Psoas muscle (tissue), 8 donors: ENCODE results near the gene DIPK1C. TPM values are rescaled to one million over a fixed set of nuclear protein-coding genes. Genes with fewer than 3 reads are reported as not detected.

Experiments used
- ATAC-seq, 4 donors: fragments of 200-7000 bp; cut with Tn5 transposase; one replicate each; pipeline ENCODE4 v1.9.1; 2020; ENCODE audit warnings: moderate library complexity in 3 of 4, mild to moderate bottlenecking in 2 of 4
- DNase-seq, 2 donors: peaks; one replicate each; pipeline ENCODE4 v3.0.0-alpha.2; 2020
- H3K27ac ChIP-seq: fragments of 200-600 bp; one replicate; pipeline ENCODE4 v1.8.0; 2022
- H3K27me3 ChIP-seq, 3 donors: fragments of 200-600 bp in 1 of 3; one replicate each; pipeline versions ENCODE4 v1.6.1 to v1.8.0; 2013 to 2022; ENCODE audit warnings: low read length in 2 of 3, mild to moderate bottlenecking in 2 of 3, moderate library complexity in 1 of 3; ENCODE audit not compliant: insufficient read depth in 3 of 3
- H3K36me3 ChIP-seq, 2 donors: fragments of 200-600 bp in 1 of 2; one replicate each; pipeline versions ENCODE4 v1.6.1 to v1.8.0; 2013 to 2022; ENCODE audit warnings: low read depth in 1 of 2, mild to moderate bottlenecking in 1 of 2, moderate library complexity in 1 of 2; ENCODE audit not compliant: insufficient read depth in 1 of 2
- H3K4me1 ChIP-seq: fragments of 200-600 bp; one replicate; pipeline ENCODE4 v1.8.0; 2022
- H3K4me3 ChIP-seq: fragments of 200-600 bp; one replicate; pipeline ENCODE4 v1.8.0; 2022; ENCODE audit warnings: mild to moderate bottlenecking
- H3K9me3 ChIP-seq: fragments of 200-600 bp; one replicate; pipeline ENCODE4 v1.8.0; 2022
- CTCF ChIP-seq: fragments of 200-600 bp; IDR thresholded peaks from one replicate; pipeline ENCODE4 v1.8.0; 2022; ENCODE audit warnings: antibody characterized with exemption
- whole genome bisulfite sequencing, 3 donors: extraction: QIAGEN DNeasy Blood & Tissue Kit; methylation state at CpG; one replicate each; pipeline versions ENCODE4 v1.1.6 to v1.1.7; 2013; 5-methylcytosine and 5-hydroxymethylcytosine counted together
- intact Hi-C, 2 donors: fragments of 100-400 bp; cut with DNase I; formaldehyde crosslinking; loops; one replicate each; pipeline versions ENCODE4 v1.11.0 to v1.14.2; 2022
- polyA plus RNA-seq, 3 donors: library from polyadenylated mRNA; stranded (reverse); fragments of 200-250 nt; gene quantifications; one replicate each; pipeline ENCODE4 v1.2.3, GENCODE V29; 2013
- total RNA-seq, 4 donors: library from RNA; stranded (reverse); fragmentation: NEBNext Ultra II Directional in 2 of 4; extraction: Animal tissue kit (Norgen Biotek cat#: 25700) in 2 of 4; gene quantifications; one replicate each; pipeline versions ENCODE4 v1.2.1 to v1.2.4, GENCODE V29; 2021 to 2023
- donor health status: healthy with polysubstance abuse.
- donor health status: DM: no; HTN: no; CAD: no; lungs with moderate emphysema.
- donor health status: Bipolar disorder and iron deficiency.
- donor health status: healthy.
- donor health status: DM: yes; HTN: yes; CAD: no.
- donor health status: DM: no; HTN: no; CAD: no.
- donor health status: DM: no; HTN: no; CAD: no.
- donor health status: DM: yes; HTN: yes; CAD: no.

Gene DIPK1C
- total and polyA plus RNA-seq, 7 donors = 0.07 to 0.67 (median 0.20) TPM

GRCh38 chr18:74494514-74494913 is 37.4 kb upstream of the DIPK1C start:
- peaks cover 3% of the 10 kb centered on the region for H3K9me3 ChIP-seq
- ATAC-seq (no peak), DNase-seq (no peak)
- intact Hi-C loops = loop anchor here (5.0 to 10.0 kb wide), 4 partner anchors 100 to 340 kb away; partner anchors contain the start of genes ZNF407 (in 2 of the 2) and CYB5A (in 1 of the 2)
- peaks cover 9% of the 10 kb centered on the region for H3K4me1 ChIP-seq
- TF ChIP-seq CTCF = no peak
- 73 to 77% (median 76%) methylated on average over 1 of the region's 1 CpG for WGBS, 3 donors
- H3K27ac ChIP-seq = no peak overlapping the region
- H3K36me3 ChIP-seq = no peaks in the 10 kb centered on the region
- no peak overlapping the region for H3K4me3 ChIP-seq
- H3K27me3 ChIP-seq = peaks cover 0 to 2% (median 0%) of the 10 kb centered on the region in 3 donors

- Histone ChIP-seq H3K36me3 (no peaks in the 10 kb centered on the region), H3K27me3 (peaks cover 0 to 2% (median 0%) of the 10 kb centered on the region in 3 donors), H3K27ac (no peak overlapping the region), H3K9me3 (peaks cover 3% of the 10 kb centered on the region), H3K4me3 (no peak overlapping the region), H3K4me1 (peaks cover 9% of the 10 kb centered on the region)
- ATAC-seq = no peak
- peak; percentile 43 for TF ChIP-seq CTCF
- WGBS, 3 donors = 43 to 51% (median 50%) methylated on average over 1 of the region's 1 CpG
- intact Hi-C loops = loop anchor here (5.0 to 10.0 kb wide), 4 partner anchors 101 to 339 kb away; partner anchors contain the start of genes ZNF407 (in 2 of the 2) and CYB5A (in 1 of the 2)
- no peak for DNase-seq
These were observed 36.6 kb upstream of the DIPK1C start for GRCh38 chr18:74493689-74494088.

- intact Hi-C loops = loop anchor here (5.0 to 10.0 kb wide), 4 partner anchors 103 to 337 kb away; partner anchors contain the start of genes ZNF407 (in 2 of the 2) and CYB5A (in 1 of the 2)
- Histone ChIP-seq H3K27ac (no peak overlapping the region), H3K27me3 (peaks cover 0 to 7% (median 2%) of the 10 kb centered on the region in 3 donors), H3K4me3 (no peak overlapping the region), H3K36me3 (no peaks in the 10 kb centered on the region), H3K9me3 (peaks cover 3% of the 10 kb centered on the region), H3K4me1 (peaks cover 5% of the 10 kb centered on the region)
- WGBS, 3 donors = 82 to 87% (median 86%) methylated on average over 3 of the region's 3 CpGs
- ATAC-seq (no peak), DNase-seq (no peak)
- TF ChIP-seq CTCF = no peak
These were observed 35.2 kb upstream of the DIPK1C start for GRCh38 chr18:74492259-74492658.

GRCh38 chr18:74489676-74490075 is 32.6 kb upstream of the DIPK1C start:
- H3K27me3 ChIP-seq = peaks cover 0 to 7% (median 2%) of the 10 kb centered on the region in 3 donors
- WGBS, 3 donors = 17 to 34% (median 19%) methylated on average over 7 of the region's 7 CpGs
- H3K4me3 ChIP-seq = no peak overlapping the region
- intact Hi-C loops = loop anchor here (5.0 to 10.0 kb wide), 4 partner anchors 105 to 335 kb away; partner anchors contain the start of genes ZNF407 (in 2 of the 2) and CYB5A (in 1 of the 2)
- no peaks in the 10 kb centered on the region for H3K36me3 ChIP-seq
- no peak for TF ChIP-seq CTCF
- DNase-seq (no peak), ATAC-seq (no peak)
- no peaks in the 10 kb centered on the region for H3K4me1 ChIP-seq
- peaks cover 3% of the 10 kb centered on the region for H3K9me3 ChIP-seq
- no peak overlapping the region for H3K27ac ChIP-seq

- WGBS, 3 donors = 88 to 93% (median 92%) methylated on average over 8 of the region's 8 CpGs
- H3K9me3 ChIP-seq = peaks cover 3% of the 10 kb centered on the region
- no peak for ATAC-seq
- intact Hi-C loops = no loop called here
- no peak overlapping the region for H3K27ac ChIP-seq
- H3K36me3 ChIP-seq = no peaks in the 10 kb centered on the region
- peaks cover 0 to 7% (median 2%) of the 10 kb centered on the region in 3 donors for H3K27me3 ChIP-seq
- DNase-seq = no peak
- no peak overlapping the region for H3K4me3 ChIP-seq
- H3K4me1 ChIP-seq = no peaks in the 10 kb centered on the region
- no peak for TF ChIP-seq CTCF
These were observed 31.8 kb upstream of the DIPK1C start for GRCh38 chr18:74488864-74489263.
